Measurements from ENCODE around the gene ZNF514.

DNA sequence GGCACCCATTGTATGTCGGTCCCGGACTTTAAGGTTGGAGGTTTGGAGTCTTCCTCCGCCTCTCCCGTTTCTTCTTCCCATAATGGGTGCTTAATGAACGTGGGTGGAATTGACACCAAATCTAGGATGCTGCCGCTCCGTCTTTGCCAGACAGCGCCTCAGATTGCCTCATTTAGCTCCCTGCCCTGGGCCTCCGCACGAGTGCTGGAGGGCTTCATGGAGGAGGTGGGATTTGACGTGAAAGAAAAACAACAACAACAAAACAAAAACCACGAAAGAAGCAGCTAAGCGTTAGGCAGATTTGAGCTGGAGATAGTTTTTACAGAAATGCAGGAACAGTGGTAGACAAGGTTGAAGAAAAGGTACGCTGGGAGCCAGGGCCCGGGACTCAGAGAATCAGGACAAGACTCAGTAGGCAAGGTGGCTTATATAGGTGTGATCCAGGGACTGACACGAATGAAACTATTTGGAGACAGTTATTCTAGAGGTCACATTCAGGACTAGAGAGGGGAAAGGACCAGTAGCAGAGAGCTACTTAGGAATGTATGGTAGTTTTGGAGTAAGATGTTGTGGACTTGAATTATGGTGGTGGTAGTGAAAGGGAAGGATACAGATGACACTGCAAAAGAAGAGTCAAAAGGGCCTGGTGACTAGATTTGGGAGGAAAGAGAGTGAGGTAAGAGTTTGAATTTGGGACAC lies 6.6 kb upstream of the ZNF514 start:
- TF ChIP-seq FOSL1 (IDR thresholded peaks at IDR 0.05; ENCODE audit: low read depth) (no peak), EZH2 (IDR thresholded peaks at IDR 0.05) (no peak), POLR2AphosphoS5 (IDR thresholded peaks at IDR 0.05; ENCODE audit: low read depth, low read length) (no peak), POLR2A (IDR thresholded peaks at IDR 0.05; ENCODE audit: borderline replicate concordance, extremely low read depth, insufficient read depth, insufficient read length) (no peak), RAD21 (IDR thresholded peaks at IDR 0.05; ENCODE audit: low read depth) (no peak), CEBPB (IDR thresholded peaks at IDR 0.05; ENCODE audit: low read depth) (no peak)
- TF ChIP-seq, protein P1, sequence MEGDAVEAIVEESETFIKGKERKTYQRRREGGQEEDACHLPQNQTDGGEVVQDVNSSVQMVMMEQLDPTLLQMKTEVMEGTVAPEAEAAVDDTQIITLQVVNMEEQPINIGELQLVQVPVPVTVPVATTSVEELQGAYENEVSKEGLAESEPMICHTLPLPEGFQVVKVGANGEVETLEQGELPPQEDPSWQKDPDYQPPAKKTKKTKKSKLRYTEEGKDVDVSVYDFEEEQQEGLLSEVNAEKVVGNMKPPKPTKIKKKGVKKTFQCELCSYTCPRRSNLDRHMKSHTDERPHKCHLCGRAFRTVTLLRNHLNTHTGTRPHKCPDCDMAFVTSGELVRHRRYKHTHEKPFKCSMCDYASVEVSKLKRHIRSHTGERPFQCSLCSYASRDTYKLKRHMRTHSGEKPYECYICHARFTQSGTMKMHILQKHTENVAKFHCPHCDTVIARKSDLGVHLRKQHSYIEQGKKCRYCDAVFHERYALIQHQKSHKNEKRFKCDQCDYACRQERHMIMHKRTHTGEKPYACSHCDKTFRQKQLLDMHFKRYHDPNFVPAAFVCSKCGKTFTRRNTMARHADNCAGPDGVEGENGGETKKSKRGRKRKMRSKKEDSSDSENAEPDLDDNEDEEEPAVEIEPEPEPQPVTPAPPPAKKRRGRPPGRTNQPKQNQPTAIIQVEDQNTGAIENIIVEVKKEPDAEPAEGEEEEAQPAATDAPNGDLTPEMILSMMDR (IDR thresholded peaks at IDR 0.05 in 2 of 3, conservative IDR thresholded peaks at IDR 0.05 in 1 of 3; ENCODE audit: borderline replicate concordance in 1 of 3, insufficient read depth in 1 of 3, low read depth in 2 of 3, low read length in 2 of 3), result no peak
- TF ChIP-seq, protein P2, sequence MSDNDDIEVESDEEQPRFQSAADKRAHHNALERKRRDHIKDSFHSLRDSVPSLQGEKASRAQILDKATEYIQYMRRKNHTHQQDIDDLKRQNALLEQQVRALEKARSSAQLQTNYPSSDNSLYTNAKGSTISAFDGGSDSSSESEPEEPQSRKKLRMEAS (IDR thresholded peaks at IDR 0.05), result no peak

Measured in HCT116 (cell line).